DMS153 (cell line): Measurements from ENCODE around the gene RASSF5.

Source experiments
- DNase-seq: peaks from one replicate; lab custom pipeline; 2025; lab: John Stamatoyannopoulos, UW

The RASSF5 gene

GRCh38 chr1:206497363-206497762 lies 10.0 kb upstream of the RASSF5 start:
- no peak for DNase-seq

- DNase-seq = no peak
Observed at GRCh38 chr1:206497774-206498173, 9.6 kb upstream of the RASSF5 start.

- no peak for DNase-seq
Observed at GRCh38 chr1:206498685-206499084, 8.6 kb upstream of the RASSF5 start.

- no peak for DNase-seq
Observed at GRCh38 chr1:206500046-206500445, 7.3 kb upstream of the RASSF5 start.

- no peak for DNase-seq
Observed at GRCh38 chr1:206501881-206502280, 5.5 kb upstream of the RASSF5 start.

- no peak for DNase-seq
Observed at GRCh38 chr1:206502403-206502802, 4.9 kb upstream of the RASSF5 start.

GRCh38 chr1:206502812-206503211 lies 4.5 kb upstream of the RASSF5 start:
- DNase-seq = no peak

- DNase-seq = no peak
Observed at GRCh38 chr1:206503591-206504362, 3.6 kb upstream of the RASSF5 start.

GRCh38 chr1:206504363-206504713 lies 3.0 kb upstream of the RASSF5 start:
- no peak for DNase-seq

GRCh38 chr1:206505702-206506355 lies 1.5 kb upstream of the RASSF5 start:
- no peak for DNase-seq

- no peak for DNase-seq
Observed at GRCh38 chr1:206506405-206507283, 687 bp upstream of the RASSF5 start.

- DNase-seq = no peak
Observed at GRCh38 chr1:206508130-206508889, 979 bp downstream of the RASSF5 start.

- no peak for DNase-seq
Observed at GRCh38 chr1:206508956-206509355, 1.6 kb downstream of the RASSF5 start.

GRCh38 chr1:206509612-206510257 lies 2.4 kb downstream of the RASSF5 start:
- no peak for DNase-seq

- no peak for DNase-seq
Observed at GRCh38 chr1:206510371-206510770, 3.0 kb downstream of the RASSF5 start.

GRCh38 chr1:206511362-206512057 lies 4.2 kb downstream of the RASSF5 start:
- DNase-seq = no peak

GRCh38 chr1:206512058-206512850 lies 4.9 kb downstream of the RASSF5 start:
- DNase-seq = no peak

- DNase-seq = no peak
Observed at GRCh38 chr1:206512851-206513180, 5.5 kb downstream of the RASSF5 start.

- DNase-seq = no peak
Observed at GRCh38 chr1:206513312-206514111, 6.2 kb downstream of the RASSF5 start.
